22Rv1 (cell line): ENCODE data around the gene TMEM217.

ENCODE experiments used
- H3K27ac ChIP-seq: fragments of 450-650 bp; 2 replicates; pipeline ENCODE4 v1.5.1; 2017
- ZFX ChIP-seq: fragments of 450-650 bp; IDR thresholded peaks from 2 replicates; pipeline ENCODE4 v1.6.1; 2017; ENCODE audit warnings: antibody characterized with exemption, borderline replicate concordance
- TF ChIP-seq, protein P1 (sequence below): fragments of 450-650 bp; IDR thresholded peaks from 2 replicates; pipeline ENCODE4 v1.5.1; 2017; ENCODE audit warnings: mild to moderate bottlenecking

The TMEM217 gene

GRCh38 chr6:37265860-37266259 is 7.9 kb upstream of the TMEM217 start:
- TF ChIP-seq, protein P1, sequence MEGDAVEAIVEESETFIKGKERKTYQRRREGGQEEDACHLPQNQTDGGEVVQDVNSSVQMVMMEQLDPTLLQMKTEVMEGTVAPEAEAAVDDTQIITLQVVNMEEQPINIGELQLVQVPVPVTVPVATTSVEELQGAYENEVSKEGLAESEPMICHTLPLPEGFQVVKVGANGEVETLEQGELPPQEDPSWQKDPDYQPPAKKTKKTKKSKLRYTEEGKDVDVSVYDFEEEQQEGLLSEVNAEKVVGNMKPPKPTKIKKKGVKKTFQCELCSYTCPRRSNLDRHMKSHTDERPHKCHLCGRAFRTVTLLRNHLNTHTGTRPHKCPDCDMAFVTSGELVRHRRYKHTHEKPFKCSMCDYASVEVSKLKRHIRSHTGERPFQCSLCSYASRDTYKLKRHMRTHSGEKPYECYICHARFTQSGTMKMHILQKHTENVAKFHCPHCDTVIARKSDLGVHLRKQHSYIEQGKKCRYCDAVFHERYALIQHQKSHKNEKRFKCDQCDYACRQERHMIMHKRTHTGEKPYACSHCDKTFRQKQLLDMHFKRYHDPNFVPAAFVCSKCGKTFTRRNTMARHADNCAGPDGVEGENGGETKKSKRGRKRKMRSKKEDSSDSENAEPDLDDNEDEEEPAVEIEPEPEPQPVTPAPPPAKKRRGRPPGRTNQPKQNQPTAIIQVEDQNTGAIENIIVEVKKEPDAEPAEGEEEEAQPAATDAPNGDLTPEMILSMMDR = no peak
- no peak for TF ChIP-seq ZFX
- H3K27ac ChIP-seq = no peak overlapping the region

DNA sequence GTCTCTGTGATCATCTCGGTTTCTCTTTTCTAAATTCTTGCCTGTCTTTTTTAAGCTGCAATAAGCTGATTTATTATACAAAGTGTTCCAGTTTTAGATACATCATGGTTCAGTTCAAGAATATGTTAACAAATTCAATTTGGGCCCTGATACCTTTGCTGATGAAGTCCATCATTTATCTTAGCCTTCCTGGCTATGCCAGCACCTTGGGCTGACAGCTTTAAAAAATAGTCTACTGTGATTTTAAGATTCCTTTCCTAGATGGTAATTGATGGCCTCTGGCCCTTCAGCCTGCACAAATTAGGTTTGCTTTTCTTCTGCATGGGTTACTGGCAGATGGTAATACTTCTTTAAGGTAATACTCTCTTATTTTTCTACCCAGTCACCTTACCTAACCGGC is 7.1 kb upstream of the TMEM217 start:
- TF ChIP-seq, protein P1 = no peak
- no peak for TF ChIP-seq ZFX
- H3K27ac ChIP-seq = no peak overlapping the region

DNA sequence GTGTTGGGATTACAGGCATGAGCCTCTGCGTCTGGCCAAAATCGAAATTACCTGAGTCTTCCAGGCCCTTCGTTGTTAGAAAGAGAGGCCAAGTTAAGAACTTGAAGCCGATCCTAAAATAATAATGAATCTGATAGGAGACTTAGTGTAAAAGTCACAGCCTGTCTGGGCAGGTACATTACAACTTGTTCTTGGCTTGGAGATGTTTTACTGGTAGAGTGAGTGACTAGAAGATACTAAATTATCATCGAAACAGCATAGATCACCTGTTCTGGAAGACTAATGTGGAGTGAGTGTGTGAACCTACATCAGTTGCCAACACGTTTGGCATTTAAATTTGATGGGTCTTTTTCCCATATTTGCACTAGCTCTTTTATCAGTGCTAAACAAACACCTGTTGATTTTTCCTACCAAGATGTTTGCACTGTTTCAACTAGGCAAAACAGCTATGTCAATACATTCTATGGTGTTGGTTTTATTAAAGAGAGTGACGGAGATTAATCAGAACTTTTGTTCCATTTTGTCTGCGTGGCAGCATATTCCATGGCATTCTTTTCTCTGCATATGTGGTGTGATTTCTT is 4.6 kb upstream of the TMEM217 start:
- peak overlapping the region; percentile 12; the same call in 1 of the 2 replicates for H3K27ac ChIP-seq
- TF ChIP-seq, protein P1 = no peak
- no peak for TF ChIP-seq ZFX

GRCh38 chr6:37261198-37261597 is 3.3 kb upstream of the TMEM217 start:
- H3K27ac ChIP-seq = no peak overlapping the region

GRCh38 chr6:37260444-37260843 is 2.5 kb upstream of the TMEM217 start:
- no peak overlapping the region for H3K27ac ChIP-seq
- TF ChIP-seq, protein P1 = no peak
- no peak for TF ChIP-seq ZFX

More at GRCh38 chr6:37261198-37261597, 3.3 kb upstream of the TMEM217 start:
- TF ChIP-seq, protein P1 = no peak
- no peak for TF ChIP-seq ZFX

DNA sequence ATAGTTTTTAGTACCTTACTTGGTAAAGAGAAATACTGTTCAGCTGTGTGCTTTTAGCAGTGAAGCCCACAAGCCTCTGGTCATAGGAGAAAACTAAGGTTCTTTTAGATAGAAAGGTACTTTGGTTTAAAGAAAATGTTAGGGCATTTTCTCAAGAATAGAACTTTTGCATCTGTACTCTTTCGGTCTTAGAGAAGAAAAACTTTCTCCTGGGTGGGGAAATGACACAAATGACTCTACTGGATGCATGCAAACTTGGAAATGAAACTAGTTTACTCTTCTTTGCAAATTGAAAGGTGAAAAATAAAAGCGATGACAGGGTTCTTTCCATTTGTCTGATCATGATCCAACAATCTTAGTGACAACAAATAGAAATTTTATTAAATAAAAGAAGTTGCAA is 2.1 kb upstream of the TMEM217 start:
- TF ChIP-seq, protein P1 = no peak
- no peak for TF ChIP-seq ZFX
- H3K27ac ChIP-seq = no peak overlapping the region

- H3K27ac ChIP-seq = no peak overlapping the region
- TF ChIP-seq ZFX = no peak
- TF ChIP-seq, protein P1 = no peak
Measured at GRCh38 chr6:37259191-37259590, 1.2 kb upstream of the TMEM217 start.
